ENCODE results near the gene MRPL12.

Gene MRPL12

DNA sequence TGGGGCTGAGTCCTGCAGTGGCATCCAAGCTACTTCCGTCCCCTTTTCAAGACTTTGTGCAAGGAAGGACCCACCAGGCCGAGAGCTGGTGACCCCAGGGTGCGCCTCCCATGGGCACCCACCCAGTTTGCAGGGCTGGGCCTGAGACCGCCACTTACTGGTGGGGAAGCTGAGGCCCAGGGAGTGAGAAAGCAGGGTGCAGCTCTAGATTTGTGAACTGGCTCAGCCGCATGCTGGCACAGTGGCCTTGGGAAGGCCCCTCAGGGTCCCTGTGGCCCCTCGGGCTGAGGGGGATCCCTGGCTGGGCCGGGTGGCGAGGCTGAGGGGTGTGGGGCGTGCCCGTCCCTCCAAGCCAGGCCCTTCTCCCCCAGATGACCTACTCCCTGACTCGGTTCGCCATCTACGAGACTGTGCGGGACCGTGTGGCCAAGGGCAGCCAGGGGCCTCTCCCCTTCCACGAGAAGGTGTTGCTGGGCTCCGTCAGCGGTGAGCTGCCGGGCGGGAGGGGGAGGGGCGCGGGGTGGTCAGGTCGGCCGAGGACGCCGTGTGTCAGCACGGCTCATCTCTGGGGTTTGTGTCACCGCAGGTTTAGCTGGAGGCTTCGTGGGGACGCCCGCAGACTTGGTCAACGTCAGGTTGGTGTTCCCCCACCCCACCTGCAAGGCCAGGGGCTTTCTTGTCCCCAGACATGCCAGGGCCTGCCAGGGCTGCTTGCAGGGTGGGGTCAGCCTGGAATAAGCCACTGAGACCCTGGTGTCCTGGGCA lies 12.1 kb downstream of the MRPL12 start:
- no peak overlapping the region for H3K4me3 ChIP-seq (ENCODE audit: low read depth, low read length)
- TF ChIP-seq, protein P1, sequence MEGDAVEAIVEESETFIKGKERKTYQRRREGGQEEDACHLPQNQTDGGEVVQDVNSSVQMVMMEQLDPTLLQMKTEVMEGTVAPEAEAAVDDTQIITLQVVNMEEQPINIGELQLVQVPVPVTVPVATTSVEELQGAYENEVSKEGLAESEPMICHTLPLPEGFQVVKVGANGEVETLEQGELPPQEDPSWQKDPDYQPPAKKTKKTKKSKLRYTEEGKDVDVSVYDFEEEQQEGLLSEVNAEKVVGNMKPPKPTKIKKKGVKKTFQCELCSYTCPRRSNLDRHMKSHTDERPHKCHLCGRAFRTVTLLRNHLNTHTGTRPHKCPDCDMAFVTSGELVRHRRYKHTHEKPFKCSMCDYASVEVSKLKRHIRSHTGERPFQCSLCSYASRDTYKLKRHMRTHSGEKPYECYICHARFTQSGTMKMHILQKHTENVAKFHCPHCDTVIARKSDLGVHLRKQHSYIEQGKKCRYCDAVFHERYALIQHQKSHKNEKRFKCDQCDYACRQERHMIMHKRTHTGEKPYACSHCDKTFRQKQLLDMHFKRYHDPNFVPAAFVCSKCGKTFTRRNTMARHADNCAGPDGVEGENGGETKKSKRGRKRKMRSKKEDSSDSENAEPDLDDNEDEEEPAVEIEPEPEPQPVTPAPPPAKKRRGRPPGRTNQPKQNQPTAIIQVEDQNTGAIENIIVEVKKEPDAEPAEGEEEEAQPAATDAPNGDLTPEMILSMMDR (IDR thresholded peaks at IDR 0.05; ENCODE audit: low read depth, low read length, missing control alignments) = no peak
- in situ Hi-C loops (cut with HindIII; ENCODE audit: low sequenced_read_pairs) = no loop called here
- DNase-seq (ENCODE audit: low read depth) = no peak

DNA sequence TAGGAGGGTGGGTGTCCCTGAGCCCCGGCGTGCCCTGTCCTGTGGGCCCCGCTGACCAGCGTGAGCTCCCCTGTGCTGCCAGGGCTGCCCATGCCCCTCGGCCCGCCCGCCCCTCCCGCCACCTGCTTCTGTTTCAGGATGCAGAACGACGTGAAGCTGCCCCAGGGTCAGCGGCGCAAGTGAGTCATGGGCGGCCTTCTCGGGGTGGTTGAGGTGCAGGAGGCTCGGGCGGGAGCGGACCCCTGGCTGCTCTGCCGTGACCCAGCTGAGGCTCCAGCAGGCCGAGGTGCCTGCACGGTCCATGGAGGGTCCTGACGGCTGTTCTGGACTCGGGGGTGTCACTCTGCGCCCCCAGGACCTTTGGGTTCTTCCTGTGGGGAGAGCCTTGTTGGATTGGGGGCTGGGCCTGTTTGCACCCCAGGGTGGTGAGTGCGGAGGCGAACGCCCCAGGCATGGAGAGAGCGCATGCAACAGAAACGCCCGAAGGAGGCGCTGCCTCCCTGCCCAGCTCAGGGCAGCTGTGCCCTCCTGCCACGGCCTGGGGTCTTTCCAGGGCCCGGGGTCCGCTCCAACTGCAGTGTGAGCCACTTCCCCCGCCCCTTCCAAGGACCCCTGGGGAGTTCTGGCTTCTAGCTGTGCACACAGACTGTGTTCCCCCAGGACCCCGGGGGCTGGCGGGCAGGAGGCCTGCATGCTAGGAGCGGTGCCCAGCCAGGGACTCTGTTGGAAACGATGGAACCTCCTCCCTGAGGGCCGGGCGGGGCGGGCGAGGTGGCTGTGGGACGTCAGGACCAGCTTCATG lies 12.9 kb downstream of the MRPL12 start:
- H3K4me3 ChIP-seq (ENCODE audit: low read depth, low read length) = no peak overlapping the region
- in situ Hi-C loops (cut with HindIII; ENCODE audit: low sequenced_read_pairs) = no loop called here
- DNase-seq (ENCODE audit: low read depth) = no peak
- TF ChIP-seq, protein P1 (IDR thresholded peaks at IDR 0.05; ENCODE audit: low read depth, low read length, missing control alignments) = no peak

DNA sequence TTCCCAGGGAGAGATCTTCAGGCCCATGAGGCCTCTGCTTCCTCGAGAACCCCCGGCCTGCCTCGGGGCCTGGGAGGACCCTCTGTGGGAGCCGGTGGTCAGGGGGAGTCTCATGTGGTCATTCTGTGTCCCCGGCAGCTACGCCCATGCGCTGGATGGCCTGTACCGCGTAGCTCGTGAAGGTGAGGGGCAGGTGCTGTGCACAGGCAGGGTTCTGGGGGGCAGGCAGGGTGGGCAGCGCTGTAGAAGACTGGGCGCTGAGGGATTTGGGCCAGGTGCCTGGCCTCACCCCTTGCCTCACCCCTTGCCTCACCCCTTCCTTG lies 13.5 kb downstream of the MRPL12 start:
- TF ChIP-seq, protein P1 (IDR thresholded peaks at IDR 0.05; ENCODE audit: low read depth, low read length, missing control alignments) = no peak
- no peak overlapping the region for H3K4me3 ChIP-seq (ENCODE audit: low read depth, low read length)

DNA sequence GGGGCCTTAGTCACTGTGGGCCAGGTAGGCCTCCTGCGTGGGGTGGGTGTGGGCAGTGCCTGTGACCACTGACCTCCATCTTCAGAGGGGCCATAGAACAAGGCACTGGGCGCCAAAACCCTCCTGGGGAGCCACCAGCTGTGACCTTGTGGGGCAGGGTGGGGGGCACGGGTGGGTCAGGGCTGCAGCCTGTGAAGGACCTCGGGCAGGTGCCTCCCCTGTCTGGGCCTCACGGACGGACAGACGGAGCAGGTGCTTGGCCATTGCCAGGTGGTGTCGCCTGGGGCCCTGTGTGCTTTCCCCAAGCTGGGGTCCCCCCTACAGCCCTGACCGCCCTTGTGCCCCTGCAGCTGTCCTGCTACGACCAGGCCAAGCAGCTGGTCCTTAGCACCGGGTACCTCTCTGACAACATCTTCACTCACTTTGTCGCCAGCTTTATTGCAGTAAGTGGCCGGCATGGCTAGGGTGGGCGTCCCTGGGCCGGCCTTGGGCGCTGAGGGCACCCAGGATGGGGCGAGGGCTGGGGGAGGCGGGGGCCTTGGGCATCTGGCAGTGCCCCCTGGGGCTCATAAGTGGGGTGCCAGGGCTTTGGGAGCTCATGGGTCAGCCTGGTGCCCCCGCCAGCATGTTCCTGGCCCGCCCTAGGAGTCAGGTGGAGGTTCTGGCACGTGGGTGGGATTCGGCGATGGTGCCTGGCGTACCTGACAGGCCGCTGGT lies 14.0 kb downstream of the MRPL12 start:
- no peak overlapping the region for H3K4me3 ChIP-seq (ENCODE audit: low read depth, low read length)
- in situ Hi-C loops (cut with HindIII; ENCODE audit: low sequenced_read_pairs) = no loop called here
- no peak for DNase-seq (ENCODE audit: low read depth)
- TF ChIP-seq, protein P1 (IDR thresholded peaks at IDR 0.05; ENCODE audit: low read depth, low read length, missing control alignments) = no peak

More for the DNA sequence above, 13.5 kb downstream of the MRPL12 start:
- no peak for DNase-seq (ENCODE audit: low read depth)
- in situ Hi-C loops (cut with HindIII; ENCODE audit: low sequenced_read_pairs) = no loop called here

DNA sequence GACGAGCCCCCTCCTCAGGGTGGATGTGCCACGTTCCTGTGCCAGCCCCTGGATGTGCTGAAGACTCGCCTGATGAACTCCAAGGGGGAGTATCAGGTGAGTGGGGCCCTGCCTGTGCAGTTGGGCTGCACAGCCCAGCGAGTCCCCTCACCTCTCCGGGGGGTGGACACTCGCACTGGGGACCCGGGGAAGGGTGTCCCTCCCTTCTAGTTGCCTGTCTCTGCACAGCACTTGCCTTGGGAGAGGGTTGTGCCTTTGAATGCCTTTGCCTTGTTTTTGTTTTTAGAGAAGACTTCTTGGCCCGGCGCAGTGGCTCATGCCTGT lies 14.6 kb downstream of the MRPL12 start:
- H3K4me3 ChIP-seq (ENCODE audit: low read depth, low read length) = no peak overlapping the region
- TF ChIP-seq, protein P1 (IDR thresholded peaks at IDR 0.05; ENCODE audit: low read depth, low read length, missing control alignments) = no peak
- no peak for DNase-seq (ENCODE audit: low read depth)
- in situ Hi-C loops (cut with HindIII; ENCODE audit: low sequenced_read_pairs) = no loop called here

DNA sequence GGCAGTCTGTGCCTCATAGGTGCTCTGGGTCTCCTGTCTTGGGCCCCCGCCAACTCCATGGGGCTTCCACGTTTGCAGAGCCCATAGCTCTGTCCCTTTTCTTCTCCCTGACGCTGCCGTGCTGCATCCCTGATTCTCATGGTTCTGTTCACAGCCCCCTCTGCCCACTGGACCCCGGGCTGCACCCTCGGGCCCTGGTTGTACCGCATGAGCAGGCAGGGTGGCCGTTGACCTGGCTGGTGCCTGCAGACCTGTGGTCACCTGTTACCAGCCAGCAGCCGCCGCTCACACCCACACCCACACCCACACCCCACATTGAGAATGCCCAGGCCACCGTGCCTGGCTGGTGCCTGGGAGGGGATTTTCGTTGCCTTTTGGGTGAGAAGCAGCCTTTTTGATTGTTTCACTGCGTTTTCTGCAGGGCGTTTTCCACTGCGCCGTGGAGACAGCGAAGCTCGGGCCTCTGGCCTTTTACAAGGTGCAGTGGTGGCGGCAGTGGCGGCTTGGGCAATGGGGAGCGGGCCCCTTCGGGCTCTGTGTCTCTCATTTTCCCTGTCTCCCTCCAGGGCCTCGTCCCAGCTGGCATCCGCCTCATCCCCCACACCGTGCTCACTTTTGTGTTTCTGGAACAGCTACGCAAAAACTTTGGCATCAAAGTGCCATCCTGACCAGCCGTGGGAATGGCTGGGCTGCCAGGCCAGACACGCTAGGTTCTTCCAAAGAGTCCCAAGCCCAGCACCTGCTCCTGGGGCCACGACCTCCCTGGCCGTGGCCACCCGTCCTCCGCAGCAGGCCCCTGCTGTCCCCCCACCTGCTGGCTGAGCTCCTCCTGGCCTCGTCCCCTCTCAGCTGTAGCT lies 16.5 kb downstream of the MRPL12 start:
- no peak for DNase-seq (ENCODE audit: low read depth)
- TF ChIP-seq, protein P1 (IDR thresholded peaks at IDR 0.05; ENCODE audit: low read depth, low read length, missing control alignments) = no peak
- H3K4me3 ChIP-seq (ENCODE audit: low read depth, low read length) = no peak overlapping the region

More for the DNA sequence above, 16.5 kb downstream of the MRPL12 start:
- in situ Hi-C loops (cut with HindIII; ENCODE audit: low sequenced_read_pairs) = no loop called here

Data from astrocyte of the cerebellum (primary cell).